ENCODE measurements around the gene FAM236B.
"Not testable (repeated sequence)": the region's sequence is repeated elsewhere in the genome, so short reads cannot be mapped to it uniquely, and the experiment has no call there.

The FAM236B gene

GRCh38 chrX:72782560-72782959 is at the start of gene FAM236B:
Gene FAM236B (minus strand): TSS chrX:72782660. CDS start chrX:72782560, 100 bp downstream.
- not testable (repeated sequence) for H3K4me1 ChIP-seq (ENCODE audit: control insufficient read depth, low read depth, low read length); H3K36me3 ChIP-seq (ENCODE audit: control insufficient read depth, low read depth, low read length); H3K9ac ChIP-seq (ENCODE audit: low read length); H3K27ac ChIP-seq (ENCODE audit: low read length); H3K4me3 ChIP-seq (ENCODE audit: low read length); H3K27me3 ChIP-seq (ENCODE audit: control insufficient read depth, insufficient read depth, low read length); H3K9me3 ChIP-seq (ENCODE audit: control insufficient read depth, low read depth, low read length)

GRCh38 chrX:72830701-72831100 is 48.2 kb upstream of the FAM236B start:
- H3K9ac ChIP-seq (ENCODE audit: low read length), result not testable (repeated sequence)

GRCh38 chrX:72808110-72808509 is 25.6 kb upstream of the FAM236B start, which contains the start of gene FAM236D:
Gene FAM236D (minus strand): TSS chrX:72808210. CDS start chrX:72808110, 100 bp downstream.
- H3K27ac ChIP-seq (ENCODE audit: low read length); H3K9me3 ChIP-seq (ENCODE audit: control insufficient read depth, low read depth, low read length); H3K36me3 ChIP-seq (ENCODE audit: control insufficient read depth, low read depth, low read length); H3K4me1 ChIP-seq (ENCODE audit: control insufficient read depth, low read depth, low read length); H3K9ac ChIP-seq (ENCODE audit: low read length); H3K27me3 ChIP-seq (ENCODE audit: control insufficient read depth, insufficient read depth, low read length); H3K4me3 ChIP-seq (ENCODE audit: low read length): not testable (repeated sequence)

More at GRCh38 chrX:72830701-72831100, 48.2 kb upstream of the FAM236B start:
- not testable (repeated sequence) for H3K27me3 ChIP-seq (ENCODE audit: control insufficient read depth, insufficient read depth, low read length); H3K36me3 ChIP-seq (ENCODE audit: control insufficient read depth, low read depth, low read length); H3K9me3 ChIP-seq (ENCODE audit: control insufficient read depth, low read depth, low read length); H3K27ac ChIP-seq (ENCODE audit: low read length); H3K4me3 ChIP-seq (ENCODE audit: low read length); H3K4me1 ChIP-seq (ENCODE audit: control insufficient read depth, low read depth, low read length)

GRCh38 chrX:72790390-72790789 is 7.9 kb upstream of the FAM236B start:
- not testable (repeated sequence) for H3K4me1 ChIP-seq (ENCODE audit: control insufficient read depth, low read depth, low read length); H3K27ac ChIP-seq (ENCODE audit: low read length); H3K36me3 ChIP-seq (ENCODE audit: control insufficient read depth, low read depth, low read length); H3K9ac ChIP-seq (ENCODE audit: low read length); H3K9me3 ChIP-seq (ENCODE audit: control insufficient read depth, low read depth, low read length); H3K27me3 ChIP-seq (ENCODE audit: control insufficient read depth, insufficient read depth, low read length); H3K4me3 ChIP-seq (ENCODE audit: low read length)

- not testable (repeated sequence) for H3K36me3 ChIP-seq (ENCODE audit: control insufficient read depth, low read depth, low read length); H3K27me3 ChIP-seq (ENCODE audit: control insufficient read depth, insufficient read depth, low read length); H3K27ac ChIP-seq (ENCODE audit: low read length); H3K9ac ChIP-seq (ENCODE audit: low read length); H3K9me3 ChIP-seq (ENCODE audit: control insufficient read depth, low read depth, low read length); H3K4me3 ChIP-seq (ENCODE audit: low read length); H3K4me1 ChIP-seq (ENCODE audit: control insufficient read depth, low read depth, low read length)
Observed at GRCh38 chrX:72788142-72788541, 5.7 kb upstream of the FAM236B start.

GRCh38 chrX:72783964-72784363 is 1.5 kb upstream of the FAM236B start:
- not testable (repeated sequence) for H3K36me3 ChIP-seq (ENCODE audit: control insufficient read depth, low read depth, low read length); H3K9ac ChIP-seq (ENCODE audit: low read length); H3K27ac ChIP-seq (ENCODE audit: low read length); H3K27me3 ChIP-seq (ENCODE audit: control insufficient read depth, insufficient read depth, low read length); H3K4me3 ChIP-seq (ENCODE audit: low read length); H3K9me3 ChIP-seq (ENCODE audit: control insufficient read depth, low read depth, low read length); H3K4me1 ChIP-seq (ENCODE audit: control insufficient read depth, low read depth, low read length)

- not testable (repeated sequence) for H3K9me3 ChIP-seq (ENCODE audit: control insufficient read depth, low read depth, low read length); H3K9ac ChIP-seq (ENCODE audit: low read length); H3K27me3 ChIP-seq (ENCODE audit: control insufficient read depth, insufficient read depth, low read length); H3K27ac ChIP-seq (ENCODE audit: low read length); H3K36me3 ChIP-seq (ENCODE audit: control insufficient read depth, low read depth, low read length); H3K4me1 ChIP-seq (ENCODE audit: control insufficient read depth, low read depth, low read length); H3K4me3 ChIP-seq (ENCODE audit: low read length)
Observed at GRCh38 chrX:72783365-72783936, 991 bp upstream of the FAM236B start.

- not testable (repeated sequence) for H3K27me3 ChIP-seq (ENCODE audit: control insufficient read depth, insufficient read depth, low read length); H3K9me3 ChIP-seq (ENCODE audit: control insufficient read depth, low read depth, low read length); H3K4me1 ChIP-seq (ENCODE audit: control insufficient read depth, low read depth, low read length); H3K27ac ChIP-seq (ENCODE audit: low read length); H3K36me3 ChIP-seq (ENCODE audit: control insufficient read depth, low read depth, low read length); H3K4me3 ChIP-seq (ENCODE audit: low read length); H3K9ac ChIP-seq (ENCODE audit: low read length)
Observed at GRCh38 chrX:72778146-72778545, 4.3 kb downstream of the FAM236B start.

GRCh38 chrX:72777467-72777790 is 5.0 kb downstream of the FAM236B start:
- not testable (repeated sequence) for H3K27ac ChIP-seq (ENCODE audit: low read length); H3K9me3 ChIP-seq (ENCODE audit: control insufficient read depth, low read depth, low read length); H3K9ac ChIP-seq (ENCODE audit: low read length); H3K4me3 ChIP-seq (ENCODE audit: low read length); H3K36me3 ChIP-seq (ENCODE audit: control insufficient read depth, low read depth, low read length); H3K27me3 ChIP-seq (ENCODE audit: control insufficient read depth, insufficient read depth, low read length); H3K4me1 ChIP-seq (ENCODE audit: control insufficient read depth, low read depth, low read length)

- H3K4me3 ChIP-seq (ENCODE audit: low read length), result not testable (repeated sequence)
Observed at GRCh38 chrX:72776653-72777466, 5.6 kb downstream of the FAM236B start, which contains the start of gene DMRTC1B. Gene DMRTC1B (plus strand): TSS chrX:72776890. CDS start chrX:72845136, 68,246 bp downstream.

GRCh38 chrX:72760454-72760853 is 22.0 kb downstream of the FAM236B start:
- H3K9me3 ChIP-seq (ENCODE audit: control insufficient read depth, low read depth, low read length); H3K27ac ChIP-seq (ENCODE audit: low read length); H3K27me3 ChIP-seq (ENCODE audit: control insufficient read depth, insufficient read depth, low read length); H3K36me3 ChIP-seq (ENCODE audit: control insufficient read depth, low read depth, low read length); H3K9ac ChIP-seq (ENCODE audit: low read length); H3K4me3 ChIP-seq (ENCODE audit: low read length); H3K4me1 ChIP-seq (ENCODE audit: control insufficient read depth, low read depth, low read length): not testable (repeated sequence)

More at GRCh38 chrX:72776653-72777466, 5.6 kb downstream of the FAM236B start, which contains the start of gene DMRTC1B:
- not testable (repeated sequence) for H3K9me3 ChIP-seq (ENCODE audit: control insufficient read depth, low read depth, low read length); H3K4me1 ChIP-seq (ENCODE audit: control insufficient read depth, low read depth, low read length); H3K27me3 ChIP-seq (ENCODE audit: control insufficient read depth, insufficient read depth, low read length); H3K36me3 ChIP-seq (ENCODE audit: control insufficient read depth, low read depth, low read length); H3K27ac ChIP-seq (ENCODE audit: low read length); H3K9ac ChIP-seq (ENCODE audit: low read length)

GRCh38 chrX:72748545-72748944 is 33.9 kb downstream of the FAM236B start:
- H3K9me3 ChIP-seq (ENCODE audit: control insufficient read depth, low read depth, low read length); H3K4me1 ChIP-seq (ENCODE audit: control insufficient read depth, low read depth, low read length); H3K27me3 ChIP-seq (ENCODE audit: control insufficient read depth, insufficient read depth, low read length); H3K4me3 ChIP-seq (ENCODE audit: low read length); H3K36me3 ChIP-seq (ENCODE audit: control insufficient read depth, low read depth, low read length); H3K27ac ChIP-seq (ENCODE audit: low read length); H3K9ac ChIP-seq (ENCODE audit: low read length): not testable (repeated sequence)
